H1 (cell line): ENCODE data around the gene NDEL1.

ENCODE experiments used
- TF ChIP-seq, protein P1 (sequence below): IDR thresholded peaks from 2 replicates; pipeline ENCODE4 v1.6.1; 2012; ENCODE audit warnings: inconsistent platforms
- TF ChIP-seq, protein P2 (sequence below), 3 experiments: IDR thresholded peaks; 1 replicate in 2 of 3; 2 replicates in 1 of 3; pipeline versions ENCODE4 v1.5.1 to v1.6.1; 2011; ENCODE audit warnings: low read length in 3 of 3, mild to moderate bottlenecking in 3 of 3, inconsistent platforms in 2 of 3, low read depth in 1 of 3, moderate library complexity in 1 of 3; ENCODE audit not compliant: insufficient read depth in 1 of 3; ENCODE audit errors: control extremely low read depth in 1 of 3

GRCh38 chr17:8386841-8387240 is 48.8 kb upstream of the NDEL1 start:
- TF ChIP-seq, protein P1, sequence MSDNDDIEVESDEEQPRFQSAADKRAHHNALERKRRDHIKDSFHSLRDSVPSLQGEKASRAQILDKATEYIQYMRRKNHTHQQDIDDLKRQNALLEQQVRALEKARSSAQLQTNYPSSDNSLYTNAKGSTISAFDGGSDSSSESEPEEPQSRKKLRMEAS: no peak
- TF ChIP-seq, protein P2, sequence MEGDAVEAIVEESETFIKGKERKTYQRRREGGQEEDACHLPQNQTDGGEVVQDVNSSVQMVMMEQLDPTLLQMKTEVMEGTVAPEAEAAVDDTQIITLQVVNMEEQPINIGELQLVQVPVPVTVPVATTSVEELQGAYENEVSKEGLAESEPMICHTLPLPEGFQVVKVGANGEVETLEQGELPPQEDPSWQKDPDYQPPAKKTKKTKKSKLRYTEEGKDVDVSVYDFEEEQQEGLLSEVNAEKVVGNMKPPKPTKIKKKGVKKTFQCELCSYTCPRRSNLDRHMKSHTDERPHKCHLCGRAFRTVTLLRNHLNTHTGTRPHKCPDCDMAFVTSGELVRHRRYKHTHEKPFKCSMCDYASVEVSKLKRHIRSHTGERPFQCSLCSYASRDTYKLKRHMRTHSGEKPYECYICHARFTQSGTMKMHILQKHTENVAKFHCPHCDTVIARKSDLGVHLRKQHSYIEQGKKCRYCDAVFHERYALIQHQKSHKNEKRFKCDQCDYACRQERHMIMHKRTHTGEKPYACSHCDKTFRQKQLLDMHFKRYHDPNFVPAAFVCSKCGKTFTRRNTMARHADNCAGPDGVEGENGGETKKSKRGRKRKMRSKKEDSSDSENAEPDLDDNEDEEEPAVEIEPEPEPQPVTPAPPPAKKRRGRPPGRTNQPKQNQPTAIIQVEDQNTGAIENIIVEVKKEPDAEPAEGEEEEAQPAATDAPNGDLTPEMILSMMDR (IDR thresholded peaks at IDR 0.05; ENCODE audit: control extremely low read depth in 1 of 3, insufficient read depth in 1 of 3, low read depth in 1 of 3, low read length in 3 of 3): no peak
